Peyer's patch (tissue), 4 donors: ENCODE measurements around the gene CTNNA2. TPM values are rescaled to one million over a fixed set of nuclear protein-coding genes. Genes with fewer than 3 reads are reported as not detected.

Experiments used
- DNase-seq, 3 donors: peaks; one replicate each; pipeline ENCODE4 v3.0.0-alpha.2; 2017 to 2019
- H3K27ac ChIP-seq, 4 donors: fragments of 200-600 bp; sonication (generic); one replicate each; pipeline ENCODE4 v1.5.1; 2016 to 2019
- H3K27me3 ChIP-seq, 2 donors: fragments of 200-600 bp; sonication (generic); one replicate each; pipeline ENCODE4 v1.5.1; 2019
- H3K36me3 ChIP-seq, 3 donors: fragments of 200-600 bp; sonication (generic); one replicate each; pipeline ENCODE4 v1.5.1; 2016 to 2019
- H3K4me1 ChIP-seq, 4 donors: fragments of 200-600 bp; sonication (generic); one replicate each; pipeline ENCODE4 v1.5.1; 2016 to 2019
- H3K4me3 ChIP-seq, 4 donors: fragments of 200-600 bp; sonication (generic); 1 replicate in 3 of 4; 2 replicates in 1 of 4; pipeline ENCODE4 v1.5.1; 2016 to 2019; ENCODE audit warnings: mild to moderate bottlenecking in 1 of 4
- H3K9me3 ChIP-seq, 4 donors: fragments of 200-600 bp; sonication (generic); one replicate each; pipeline ENCODE4 v1.5.1; 2016 to 2019; ENCODE audit warnings: mild to moderate bottlenecking in 1 of 4
- CTCF ChIP-seq, 6 experiments: fragments of 450-650 bp in 4 of 6; fragments of 200-600 bp in 2 of 6; sonication (generic) in 1 of 6; IDR thresholded peaks; one replicate each; pipeline ENCODE4 v1.5.1; 2017 to 2019; ENCODE audit warnings: antibody characterized with exemption in 6 of 6, mild to moderate bottlenecking in 3 of 6, moderate library complexity in 1 of 6
- POLR2A ChIP-seq, 2 donors: fragments of 450-650 bp; IDR thresholded peaks; one replicate each; pipeline ENCODE4 v1.5.1; 2017; ENCODE audit warnings: antibody characterized with exemption in 2 of 2, mild to moderate bottlenecking in 2 of 2, moderate library complexity in 2 of 2
- total RNA-seq, 4 donors: library from RNA; depleted of rRNA; stranded (reverse); fragments of >200 nt; gene quantifications; one replicate each; pipeline ENCODE4 v1.1.0, GENCODE V29; 2016

The CTNNA2 gene
- total RNA-seq, 4 donors from 2014 or later: 0.67 to 5.3 (median 0.88) TPM; not detected in 1

- no peaks in the 10 kb centered on the region for H3K36me3 ChIP-seq
- H3K27ac ChIP-seq: no peak overlapping the region
Measured at GRCh38 chr2:80501874-80502624, 989.2 kb downstream of the CTNNA2 start.

GRCh38 chr2:80506563-80506962 lies 993.7 kb downstream of the CTNNA2 start:
- no peaks in the 10 kb centered on the region for H3K9me3 ChIP-seq
- TF ChIP-seq POLR2A (IDR thresholded peaks at IDR 0.05): no peak
- no peak for TF ChIP-seq CTCF (IDR thresholded peaks at IDR 0.05)
- H3K4me3 ChIP-seq: no peak overlapping the region
- H3K27ac ChIP-seq: no peak overlapping the region
- no peaks in the 10 kb centered on the region for H3K36me3 ChIP-seq
- H3K4me1 ChIP-seq: no peaks in the 10 kb centered on the region
- H3K27me3 ChIP-seq: no peaks in the 10 kb centered on the region
- DNase-seq: no peak

More at GRCh38 chr2:80501874-80502624, 989.2 kb downstream of the CTNNA2 start:
- Histone ChIP-seq H3K4me3 (no peak overlapping the region), H3K27me3 (no peaks in the 10 kb centered on the region), H3K9me3 (no peaks in the 10 kb centered on the region), H3K4me1 (no peaks in the 10 kb centered on the region)
- DNase-seq: no peak
- no peak for TF ChIP-seq POLR2A (IDR thresholded peaks at IDR 0.05)
- no peak for TF ChIP-seq CTCF (IDR thresholded peaks at IDR 0.05)

GRCh38 chr2:80510716-80511115 lies 997.9 kb downstream of the CTNNA2 start:
- no peak for DNase-seq
- Histone ChIP-seq H3K36me3 (no peaks in the 10 kb centered on the region), H3K27me3 (no peaks in the 10 kb centered on the region), H3K4me3 (no peak overlapping the region), H3K9me3 (no peaks in the 10 kb centered on the region), H3K4me1 (no peaks in the 10 kb centered on the region), H3K27ac (no peak overlapping the region)
- TF ChIP-seq POLR2A (IDR thresholded peaks at IDR 0.05) (no peak), CTCF (IDR thresholded peaks at IDR 0.05) (no peak)

GRCh38 chr2:80515964-80516363 lies 1003.1 kb downstream of the CTNNA2 start:
- DNase-seq: no peak
- Histone ChIP-seq H3K4me1 (no peaks in the 10 kb centered on the region), H3K27me3 (no peaks in the 10 kb centered on the region), H3K36me3 (no peaks in the 10 kb centered on the region), H3K9me3 (no peaks in the 10 kb centered on the region), H3K27ac (no peak overlapping the region), H3K4me3 (no peak overlapping the region)
- TF ChIP-seq CTCF (IDR thresholded peaks at IDR 0.05): no peak
- TF ChIP-seq POLR2A (IDR thresholded peaks at IDR 0.05): no peak

- Histone ChIP-seq H3K27ac (no peak overlapping the region), H3K27me3 (no peaks in the 10 kb centered on the region), H3K4me1 (no peaks in the 10 kb centered on the region), H3K9me3 (no peaks in the 10 kb centered on the region), H3K4me3 (no peak overlapping the region), H3K36me3 (no peaks in the 10 kb centered on the region)
- no peak for DNase-seq
- TF ChIP-seq POLR2A (IDR thresholded peaks at IDR 0.05) (no peak), CTCF (IDR thresholded peaks at IDR 0.05) (no peak)
Measured at GRCh38 chr2:80517316-80517715, 1004.5 kb downstream of the CTNNA2 start.
